Thyroid gland (tissue), 4 donors: Measurements from ENCODE around the gene RNF121.

Experiments used
- POLR2A ChIP-seq, 2 donors: fragments of 450-650 bp; IDR thresholded peaks; one replicate each; pipeline ENCODE4 v1.6.1; 2017; ENCODE audit warnings: antibody characterized with exemption in 2 of 2, mild to moderate bottlenecking in 2 of 2, moderate library complexity in 1 of 2
- TF ChIP-seq, protein P1 (sequence below), 6 experiments: fragments of 200-600 bp in 3 of 6; fragments of 450-650 bp in 3 of 6; sonication (generic) in 3 of 6; IDR thresholded peaks; one replicate each; pipeline ENCODE4 v1.5.1; 2016 to 2019; ENCODE audit warnings: antibody characterized with exemption in 6 of 6, mild to moderate bottlenecking in 2 of 6, inconsistent platforms in 1 of 6, moderate library complexity in 1 of 6

- no peak for TF ChIP-seq POLR2A (IDR thresholded peaks at IDR 0.05)
- TF ChIP-seq, protein P1, sequence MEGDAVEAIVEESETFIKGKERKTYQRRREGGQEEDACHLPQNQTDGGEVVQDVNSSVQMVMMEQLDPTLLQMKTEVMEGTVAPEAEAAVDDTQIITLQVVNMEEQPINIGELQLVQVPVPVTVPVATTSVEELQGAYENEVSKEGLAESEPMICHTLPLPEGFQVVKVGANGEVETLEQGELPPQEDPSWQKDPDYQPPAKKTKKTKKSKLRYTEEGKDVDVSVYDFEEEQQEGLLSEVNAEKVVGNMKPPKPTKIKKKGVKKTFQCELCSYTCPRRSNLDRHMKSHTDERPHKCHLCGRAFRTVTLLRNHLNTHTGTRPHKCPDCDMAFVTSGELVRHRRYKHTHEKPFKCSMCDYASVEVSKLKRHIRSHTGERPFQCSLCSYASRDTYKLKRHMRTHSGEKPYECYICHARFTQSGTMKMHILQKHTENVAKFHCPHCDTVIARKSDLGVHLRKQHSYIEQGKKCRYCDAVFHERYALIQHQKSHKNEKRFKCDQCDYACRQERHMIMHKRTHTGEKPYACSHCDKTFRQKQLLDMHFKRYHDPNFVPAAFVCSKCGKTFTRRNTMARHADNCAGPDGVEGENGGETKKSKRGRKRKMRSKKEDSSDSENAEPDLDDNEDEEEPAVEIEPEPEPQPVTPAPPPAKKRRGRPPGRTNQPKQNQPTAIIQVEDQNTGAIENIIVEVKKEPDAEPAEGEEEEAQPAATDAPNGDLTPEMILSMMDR (IDR thresholded peaks at IDR 0.05) = no peak
Observed at GRCh38 chr11:71948314-71949027, 19.6 kb downstream of the RNF121 start.
